ENCODE measurements around the gene CASR. TPM values are rescaled to one million over a fixed set of nuclear protein-coding genes. Genes with fewer than 3 reads are reported as not detected.

CASR gene
- total and polyA plus RNA-seq, 9 donors, result 0.08 to 2.6 (median 0.22) TPM

- H3K27me3 ChIP-seq, result no peaks in the 10 kb centered on the region
- intact Hi-C loops (cut with DNase I), result no loop called here
- DNase-seq, result no peak
- 51 to 72% (median 51%) methylated on average over 4 of the region's 4 CpGs for WGBS, 3 donors
- no peak overlapping the region for H3K27ac ChIP-seq
- TF ChIP-seq POLR2A (IDR thresholded peaks at IDR 0.05) (no peak), EP300 (IDR thresholded peaks at IDR 0.05) (no peak), CTCF (IDR thresholded peaks at IDR 0.05) (no peak)
- no peak overlapping the region for H3K4me3 ChIP-seq
- no peaks in the 10 kb centered on the region for H3K36me3 ChIP-seq
- H3K4me1 ChIP-seq (ENCODE audit: insufficient read depth), result no peaks in the 10 kb centered on the region
- H3K9me3 ChIP-seq, result no peaks in the 10 kb centered on the region
Measured at GRCh38 chr3:122208579-122208978, 25.1 kb downstream of the CASR start.

- no peaks in the 10 kb centered on the region for H3K4me1 ChIP-seq (ENCODE audit: insufficient read depth)
- TF ChIP-seq EP300 (IDR thresholded peaks at IDR 0.05), result no peak
- TF ChIP-seq POLR2A (IDR thresholded peaks at IDR 0.05), result no peak
- no peak for TF ChIP-seq CTCF (IDR thresholded peaks at IDR 0.05)
- no peaks in the 10 kb centered on the region for H3K9me3 ChIP-seq
- no peaks in the 10 kb centered on the region for H3K36me3 ChIP-seq
- H3K27me3 ChIP-seq, result no peaks in the 10 kb centered on the region
- H3K27ac ChIP-seq, result no peak overlapping the region
- no peak overlapping the region for H3K4me3 ChIP-seq
- WGBS, 3 donors, result 66 to 89% (median 82%) methylated on average over 2 of the region's 2 CpGs
- intact Hi-C loops (cut with DNase I), result no loop called here
- no peak for DNase-seq
Measured at GRCh38 chr3:122213650-122214049, 30.2 kb downstream of the CASR start.

- intact Hi-C loops (cut with DNase I), result no loop called here
Measured at GRCh38 chr3:122214711-122215110, 31.2 kb downstream of the CASR start.

GRCh38 chr3:122215592-122216298 is 32.3 kb downstream of the CASR start:
- DNase-seq, result no peak
- Histone ChIP-seq H3K36me3 (no peaks in the 10 kb centered on the region), H3K9me3 (no peaks in the 10 kb centered on the region), H3K4me3 (no peak overlapping the region), H3K4me1 (ENCODE audit: insufficient read depth) (no peaks in the 10 kb centered on the region), H3K27me3 (no peaks in the 10 kb centered on the region), H3K27ac (no peak overlapping the region)
- intact Hi-C loops (cut with DNase I), result no loop called here
- TF ChIP-seq POLR2A (IDR thresholded peaks at IDR 0.05) (no peak), EP300 (IDR thresholded peaks at IDR 0.05) (no peak), CTCF (IDR thresholded peaks at IDR 0.05) (no peak)
- WGBS, 3 donors, result 74 to 80% (median 76%) methylated on average over 2 of the region's 2 CpGs

More at GRCh38 chr3:122214711-122215110, 31.2 kb downstream of the CASR start:
- H3K4me1 ChIP-seq (ENCODE audit: insufficient read depth), result no peaks in the 10 kb centered on the region
- no peak overlapping the region for H3K27ac ChIP-seq
- no peak for TF ChIP-seq CTCF (IDR thresholded peaks at IDR 0.05)
- TF ChIP-seq EP300 (IDR thresholded peaks at IDR 0.05), result no peak
- TF ChIP-seq POLR2A (IDR thresholded peaks at IDR 0.05), result no peak
- H3K4me3 ChIP-seq, result no peak overlapping the region
- 59 to 67% (median 61%) methylated on average over 4 of the region's 4 CpGs for WGBS, 3 donors
- DNase-seq, result no peak
- no peaks in the 10 kb centered on the region for H3K9me3 ChIP-seq
- no peaks in the 10 kb centered on the region for H3K36me3 ChIP-seq
- H3K27me3 ChIP-seq, result no peaks in the 10 kb centered on the region

Measured in ovary (tissue), 9 donors.